ENCODE data around the gene SORCS2. TPM values are rescaled to one million over a fixed set of nuclear protein-coding genes. Genes with fewer than 3 reads are reported as not detected.

Gene SORCS2
- total RNA-seq, 1 experiment from 2014 or later: 0.06 TPM

DNA sequence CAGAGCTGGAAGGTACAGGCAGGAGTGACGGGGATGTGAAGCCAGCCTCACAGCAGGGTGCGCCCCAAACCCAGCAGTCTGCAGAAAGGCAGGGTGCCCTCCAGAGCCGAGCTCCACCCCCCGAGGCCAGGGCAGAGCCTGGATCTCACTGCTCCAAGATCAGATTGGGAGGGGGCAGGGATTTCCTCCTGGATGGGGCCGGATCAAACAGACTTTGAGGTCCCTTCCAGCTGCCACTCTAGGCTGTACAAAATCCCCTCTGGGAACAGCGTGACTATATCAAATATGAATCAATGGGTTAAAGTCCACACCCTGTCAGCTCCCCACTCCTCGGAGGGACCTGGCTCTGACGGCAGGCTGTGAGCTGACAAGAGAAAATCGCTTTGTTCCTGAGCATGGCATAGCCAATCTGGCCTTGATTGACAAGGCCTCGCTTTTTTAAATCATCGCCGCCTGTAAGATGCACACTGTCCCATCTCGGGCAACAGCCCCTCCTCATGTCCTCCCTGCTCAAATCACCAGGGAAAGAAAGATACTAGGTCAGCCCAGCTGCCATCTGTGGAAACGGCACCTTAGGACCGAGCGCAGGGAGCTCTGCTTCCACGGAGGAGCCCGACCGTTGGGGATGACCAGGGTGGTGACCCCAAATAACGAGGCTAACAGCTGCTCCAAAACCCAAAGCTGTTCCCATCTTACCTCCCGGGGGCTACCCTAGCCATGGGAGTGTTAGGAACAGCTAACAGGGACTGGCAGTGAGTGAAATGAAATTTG is 202.5 kb downstream of the SORCS2 start:
- no peak for DNase-seq (ENCODE audit: low spot score)
- no peak overlapping the region for H3K27ac ChIP-seq (ENCODE audit: low read depth, low read length, poor library complexity, severe bottlenecking)
- H3K36me3 ChIP-seq (ENCODE audit: insufficient read depth, low read length, poor library complexity, severe bottlenecking): no peaks in the 10 kb centered on the region
- peaks cover 76% of the 10 kb centered on the region for H3K27me3 ChIP-seq (replicated peaks; ENCODE audit: insufficient read depth, low read depth, low read length, poor library complexity)
- POLR2A ChIA-PET (ENCODE audit: low non-redundant PET): no interaction called here
- no peaks in the 10 kb centered on the region for H3K9me3 ChIP-seq (ENCODE audit: low read depth, low read length, poor library complexity, severe bottlenecking)
- BruUV-seq (replicated peaks): no TSS peak
- intact Hi-C loops (cut with micrococcal nuclease; ENCODE audit: unreplicated experiment): no loop called here
- no peaks in the 10 kb centered on the region for H3K4me1 ChIP-seq (ENCODE audit: insufficient read depth, low read length, poor library complexity, severe bottlenecking)
- TF ChIP-seq, protein P1, sequence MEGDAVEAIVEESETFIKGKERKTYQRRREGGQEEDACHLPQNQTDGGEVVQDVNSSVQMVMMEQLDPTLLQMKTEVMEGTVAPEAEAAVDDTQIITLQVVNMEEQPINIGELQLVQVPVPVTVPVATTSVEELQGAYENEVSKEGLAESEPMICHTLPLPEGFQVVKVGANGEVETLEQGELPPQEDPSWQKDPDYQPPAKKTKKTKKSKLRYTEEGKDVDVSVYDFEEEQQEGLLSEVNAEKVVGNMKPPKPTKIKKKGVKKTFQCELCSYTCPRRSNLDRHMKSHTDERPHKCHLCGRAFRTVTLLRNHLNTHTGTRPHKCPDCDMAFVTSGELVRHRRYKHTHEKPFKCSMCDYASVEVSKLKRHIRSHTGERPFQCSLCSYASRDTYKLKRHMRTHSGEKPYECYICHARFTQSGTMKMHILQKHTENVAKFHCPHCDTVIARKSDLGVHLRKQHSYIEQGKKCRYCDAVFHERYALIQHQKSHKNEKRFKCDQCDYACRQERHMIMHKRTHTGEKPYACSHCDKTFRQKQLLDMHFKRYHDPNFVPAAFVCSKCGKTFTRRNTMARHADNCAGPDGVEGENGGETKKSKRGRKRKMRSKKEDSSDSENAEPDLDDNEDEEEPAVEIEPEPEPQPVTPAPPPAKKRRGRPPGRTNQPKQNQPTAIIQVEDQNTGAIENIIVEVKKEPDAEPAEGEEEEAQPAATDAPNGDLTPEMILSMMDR (conservative IDR thresholded peaks at IDR 0.05; ENCODE audit: low read depth, low read length): no peak
- no peak for TF ChIP-seq EZH2 (IDR thresholded peaks at IDR 0.05; ENCODE audit: borderline replicate concordance, low read depth, low read length, poor library complexity, severe bottlenecking)
- CTCF ChIA-PET: no interaction called here
- H3K4me3 ChIP-seq (ENCODE audit: low read depth, low read length, poor library complexity, severe bottlenecking): no peak overlapping the region

DNA sequence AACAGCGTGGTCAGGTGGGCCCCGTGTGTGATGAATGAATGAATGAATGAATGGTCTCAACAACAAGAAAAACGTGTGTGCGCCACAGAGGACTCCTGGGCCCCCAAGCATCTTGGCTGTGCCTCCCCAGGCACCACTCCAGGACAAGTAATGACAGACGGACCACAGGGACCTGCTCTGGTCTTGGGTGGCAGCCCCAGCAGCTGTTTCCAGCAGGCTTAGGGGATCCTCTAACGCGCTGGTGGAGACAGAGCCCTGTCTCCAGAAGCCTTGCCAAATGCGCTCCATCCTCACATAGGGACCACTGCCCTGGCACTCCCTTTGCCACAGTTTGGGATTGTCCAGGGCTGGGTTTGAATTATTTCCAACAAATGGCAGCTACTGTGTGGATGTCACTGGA is 203.3 kb downstream of the SORCS2 start:
- no peak overlapping the region for H3K27ac ChIP-seq (ENCODE audit: low read depth, low read length, poor library complexity, severe bottlenecking)
- H3K27me3 ChIP-seq (replicated peaks; ENCODE audit: insufficient read depth, low read depth, low read length, poor library complexity): peaks cover 81% of the 10 kb centered on the region
- ChIA-PET POLR2A (ENCODE audit: low non-redundant PET) (no interaction called here), CTCF (no interaction called here)
- BruUV-seq (replicated peaks): no TSS peak
- TF ChIP-seq, protein P1 (conservative IDR thresholded peaks at IDR 0.05; ENCODE audit: low read depth, low read length): no peak
- no peak for TF ChIP-seq EZH2 (IDR thresholded peaks at IDR 0.05; ENCODE audit: borderline replicate concordance, low read depth, low read length, poor library complexity, severe bottlenecking)
- DNase-seq (ENCODE audit: low spot score): no peak
- no peaks in the 10 kb centered on the region for H3K4me1 ChIP-seq (ENCODE audit: insufficient read depth, low read length, poor library complexity, severe bottlenecking)
- intact Hi-C loops (cut with micrococcal nuclease; ENCODE audit: unreplicated experiment): no loop called here
- H3K9me3 ChIP-seq (ENCODE audit: low read depth, low read length, poor library complexity, severe bottlenecking): no peaks in the 10 kb centered on the region
- no peaks in the 10 kb centered on the region for H3K36me3 ChIP-seq (ENCODE audit: insufficient read depth, low read length, poor library complexity, severe bottlenecking)
- no peak overlapping the region for H3K4me3 ChIP-seq (ENCODE audit: low read depth, low read length, poor library complexity, severe bottlenecking)

DNA sequence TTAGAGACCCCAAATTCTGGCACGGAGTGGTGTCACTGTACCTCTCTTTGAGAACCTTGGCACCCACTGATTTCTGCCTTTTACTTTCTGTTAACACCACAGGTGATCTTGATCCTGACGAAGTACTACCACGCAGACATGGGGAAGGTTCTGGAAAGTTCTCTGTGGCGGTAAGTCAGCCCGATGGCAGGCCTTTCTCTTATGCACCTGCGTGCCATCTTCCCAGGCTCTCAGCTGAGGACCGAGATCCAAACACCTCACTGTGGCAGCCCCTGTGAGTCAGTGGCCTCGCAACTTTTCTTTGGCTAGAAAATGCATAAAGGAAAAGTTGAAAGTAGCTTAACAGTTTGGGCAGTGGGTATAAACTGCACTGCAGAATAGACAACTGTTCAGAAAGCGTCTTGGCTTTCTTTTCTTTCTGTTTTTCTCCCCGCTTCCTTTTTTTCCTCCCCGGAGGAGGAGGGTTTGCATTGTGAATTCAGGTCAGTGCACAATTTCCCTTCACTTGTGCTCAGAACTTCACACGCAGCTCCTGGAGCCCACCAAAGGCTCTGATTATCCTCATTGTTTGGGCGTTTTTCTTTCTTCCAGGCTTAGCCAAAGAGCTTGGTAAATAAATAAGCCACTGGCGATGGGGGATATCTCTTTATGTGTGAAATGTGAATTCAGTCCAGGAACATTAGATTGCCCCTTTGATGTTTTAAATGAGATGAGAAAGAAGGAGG is 204.0 kb downstream of the SORCS2 start:
- Histone ChIP-seq H3K4me1 (ENCODE audit: insufficient read depth, low read length, poor library complexity, severe bottlenecking) (no peaks in the 10 kb centered on the region), H3K27me3 (replicated peaks; ENCODE audit: insufficient read depth, low read depth, low read length, poor library complexity) (peaks cover 81% of the 10 kb centered on the region), H3K9me3 (ENCODE audit: low read depth, low read length, poor library complexity, severe bottlenecking) (no peaks in the 10 kb centered on the region), H3K36me3 (ENCODE audit: insufficient read depth, low read length, poor library complexity, severe bottlenecking) (no peaks in the 10 kb centered on the region), H3K27ac (ENCODE audit: low read depth, low read length, poor library complexity, severe bottlenecking) (no peak overlapping the region), H3K4me3 (ENCODE audit: low read depth, low read length, poor library complexity, severe bottlenecking) (no peak overlapping the region)
- TF ChIP-seq EZH2 (IDR thresholded peaks at IDR 0.05; ENCODE audit: borderline replicate concordance, low read depth, low read length, poor library complexity, severe bottlenecking): no peak
- TF ChIP-seq, protein P1 (conservative IDR thresholded peaks at IDR 0.05; ENCODE audit: low read depth, low read length): no peak
- no peak for DNase-seq (ENCODE audit: low spot score)
- ChIA-PET POLR2A (ENCODE audit: low non-redundant PET) (no interaction called here), CTCF (no interaction called here)
- intact Hi-C loops (cut with micrococcal nuclease; ENCODE audit: unreplicated experiment): no loop called here
- BruUV-seq (replicated peaks): no TSS peak

Data from A673 (cell line).